Heart left ventricle (tissue), 13 donors: Measurements from ENCODE around the gene C4BPA.

ENCODE experiments used
- POLR2A ChIP-seq, 2 donors: fragments of 450-650 bp; IDR thresholded peaks; one replicate each; pipeline ENCODE4 v1.6.1; 2017; ENCODE audit warnings: antibody characterized with exemption in 2 of 2, mild to moderate bottlenecking in 2 of 2, moderate library complexity in 2 of 2
- TF ChIP-seq, protein P1 (sequence below), 12 donors: fragments of 200-600 bp; sonication (generic) in 4 of 12; IDR thresholded peaks; one replicate each; pipeline versions ENCODE4 v1.5.0 to v1.8.0; 2018 to 2022; ENCODE audit warnings: antibody characterized with exemption in 12 of 12, mild to moderate bottlenecking in 5 of 12
- donor health status: ischemic (EF 13 %, LVEDD 7.1; RV severe dilation, severe dysfunction).
- donor health status: DM: no; HTN: yes; CAD: no.
- donor health status: DM: no; HTN: no; CAD: no.
- donor health status: ischemic (EF 25% LVEDD 6.9; RV normal size, moderate dysfunction).
- donor health status: ischemic (EF 25% LVEDD 5.7; RV mildly dilated, moderate dysfunction).
- donor health status: ischemic (EF 35%, LVEDD 5.7; RV mildly dilated, moderate dysfunction).
- donor health status: nonischemic (EF 11% LVEDD 7.7; RV severe dilation, severe dysfunction).
- donor health status: DM: yes; HTN: yes; CAD: no.
- donor health status: PGD.
- donor health status: ischemic (EF 29% LVEDD 5.4; RV normal size, mild dysfunction).
- donor health status: nonischemic (EF 23%, LVEDD 6.1; RV moderate dilation, normal function).

DNA sequence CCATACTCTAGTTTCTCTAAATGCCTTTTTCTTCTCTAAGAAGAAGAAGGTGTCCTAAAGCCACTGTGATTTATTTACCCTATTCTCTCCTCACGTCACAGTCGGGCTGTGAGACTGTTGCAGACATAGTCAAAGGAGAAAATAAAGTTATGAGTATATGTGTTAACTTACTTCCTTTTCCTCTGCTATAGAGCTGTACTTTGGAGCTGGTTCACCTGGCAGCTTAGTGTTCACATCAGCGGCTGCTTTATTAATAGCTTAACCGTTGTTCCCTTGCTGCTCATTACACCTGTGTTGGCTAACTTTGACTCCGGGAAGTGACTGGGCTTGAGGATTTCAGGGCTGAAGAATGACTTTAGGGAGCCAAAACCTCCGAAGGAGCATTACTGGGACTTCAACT is 47.4 kb upstream of the C4BPA start:
- TF ChIP-seq POLR2A (IDR thresholded peaks at IDR 0.05) = no peak
- TF ChIP-seq, protein P1, sequence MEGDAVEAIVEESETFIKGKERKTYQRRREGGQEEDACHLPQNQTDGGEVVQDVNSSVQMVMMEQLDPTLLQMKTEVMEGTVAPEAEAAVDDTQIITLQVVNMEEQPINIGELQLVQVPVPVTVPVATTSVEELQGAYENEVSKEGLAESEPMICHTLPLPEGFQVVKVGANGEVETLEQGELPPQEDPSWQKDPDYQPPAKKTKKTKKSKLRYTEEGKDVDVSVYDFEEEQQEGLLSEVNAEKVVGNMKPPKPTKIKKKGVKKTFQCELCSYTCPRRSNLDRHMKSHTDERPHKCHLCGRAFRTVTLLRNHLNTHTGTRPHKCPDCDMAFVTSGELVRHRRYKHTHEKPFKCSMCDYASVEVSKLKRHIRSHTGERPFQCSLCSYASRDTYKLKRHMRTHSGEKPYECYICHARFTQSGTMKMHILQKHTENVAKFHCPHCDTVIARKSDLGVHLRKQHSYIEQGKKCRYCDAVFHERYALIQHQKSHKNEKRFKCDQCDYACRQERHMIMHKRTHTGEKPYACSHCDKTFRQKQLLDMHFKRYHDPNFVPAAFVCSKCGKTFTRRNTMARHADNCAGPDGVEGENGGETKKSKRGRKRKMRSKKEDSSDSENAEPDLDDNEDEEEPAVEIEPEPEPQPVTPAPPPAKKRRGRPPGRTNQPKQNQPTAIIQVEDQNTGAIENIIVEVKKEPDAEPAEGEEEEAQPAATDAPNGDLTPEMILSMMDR (IDR thresholded peaks at IDR 0.05) = no peak
